Limb (tissue), 2 donors: ENCODE measurements around the gene RBMS1.
A peak's percentile ranks its signal among the peaks of the same experiment; 100 is the strongest.
"Not testable (repeated sequence)": the region's sequence is repeated elsewhere in the genome, so short reads cannot be mapped to it uniquely, and the experiment has no call there.

Source experiments
- DNase-seq, 2 donors: peaks; one replicate each; pipeline ENCODE4 v3.0.0-alpha.2; 2016; ENCODE audit errors: extremely low spot score in 2 of 2

Gene RBMS1

DNA sequence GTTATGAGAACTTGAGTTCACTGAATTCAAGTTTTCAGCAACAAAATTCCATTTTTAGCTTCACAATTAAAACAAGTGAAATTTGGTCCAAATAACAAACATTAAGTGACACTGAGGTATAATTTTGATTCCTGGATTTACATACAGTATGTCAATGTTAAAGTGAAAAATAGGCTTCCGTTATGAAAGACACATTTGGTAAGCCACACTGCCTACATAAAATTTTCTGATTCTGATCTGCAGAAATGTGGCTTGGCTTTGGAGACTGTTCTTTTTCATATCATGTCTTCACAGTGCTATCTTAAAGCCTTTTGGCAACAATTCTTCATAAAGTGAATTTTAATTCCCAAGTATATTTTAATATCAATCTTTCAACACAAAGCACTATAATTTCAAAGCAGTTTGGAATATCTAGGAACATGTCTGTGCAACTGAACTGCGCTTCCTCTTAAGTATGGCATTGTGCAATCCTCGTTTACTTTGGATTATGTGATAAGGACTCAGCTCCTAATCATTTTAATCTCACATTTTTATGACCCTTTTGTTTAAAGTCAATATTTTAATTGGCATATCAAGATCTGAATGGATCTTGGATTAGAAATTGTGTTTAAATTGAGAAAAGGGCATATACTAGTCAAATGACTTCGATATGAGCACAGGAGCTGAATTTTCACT is 60.0 kb downstream of the RBMS1 start:
- no peak for DNase-seq

DNA sequence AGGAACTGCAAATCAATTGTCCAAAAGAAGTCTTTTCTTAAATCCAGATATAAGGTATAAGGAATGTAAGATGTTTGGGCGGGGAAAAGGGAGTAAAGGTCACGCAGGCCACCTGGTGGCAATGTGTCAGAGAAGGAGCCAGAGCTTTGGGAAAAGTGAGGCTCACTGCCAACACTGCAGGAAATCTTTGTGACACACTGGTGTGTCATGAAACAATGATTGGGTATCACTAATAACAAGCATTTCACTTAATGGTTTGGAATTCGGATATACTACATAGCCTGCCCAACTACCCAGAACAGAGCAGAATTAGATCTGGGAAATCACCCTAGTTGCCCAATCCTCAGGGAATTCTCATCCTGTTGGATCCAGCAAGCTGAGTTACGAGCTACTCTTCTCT is 61.0 kb downstream of the RBMS1 start:
- no peak for DNase-seq

DNA sequence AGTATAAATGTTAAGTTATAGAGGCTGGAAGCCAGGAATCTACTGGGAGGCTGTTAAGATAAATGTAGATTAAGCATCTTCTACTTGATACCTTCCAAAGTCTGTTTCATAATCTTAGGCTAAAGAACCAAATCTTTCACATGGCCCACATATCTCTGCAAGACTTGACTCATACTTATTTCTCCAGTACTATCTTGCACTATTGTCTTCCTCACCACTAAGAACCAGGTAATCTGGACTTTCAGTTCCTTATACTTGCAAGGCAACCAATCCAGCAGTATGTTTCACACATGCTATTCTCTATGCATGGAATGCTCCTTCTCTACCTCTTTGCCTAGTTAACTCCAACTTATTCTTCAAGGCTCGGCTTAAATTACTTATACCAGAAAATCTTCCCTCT is 62.2 kb downstream of the RBMS1 start:
- DNase-seq: no peak

DNA sequence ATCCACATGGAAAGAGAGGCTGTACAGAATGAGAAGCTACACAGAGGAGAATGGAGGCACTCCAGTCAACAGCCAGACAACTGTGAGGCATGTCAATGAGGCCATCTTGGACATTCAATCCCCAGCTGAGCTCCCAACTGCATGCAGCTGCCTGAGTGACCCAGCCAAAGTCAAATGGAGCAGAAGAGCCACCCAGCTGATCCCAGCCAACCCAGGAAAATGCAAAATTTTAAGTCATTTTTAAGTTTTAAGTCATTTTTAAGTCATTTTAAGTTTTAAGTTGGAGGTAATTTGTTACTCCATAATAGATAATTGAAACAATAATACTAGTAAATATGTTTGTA is 63.6 kb downstream of the RBMS1 start:
- no peak for DNase-seq

DNA sequence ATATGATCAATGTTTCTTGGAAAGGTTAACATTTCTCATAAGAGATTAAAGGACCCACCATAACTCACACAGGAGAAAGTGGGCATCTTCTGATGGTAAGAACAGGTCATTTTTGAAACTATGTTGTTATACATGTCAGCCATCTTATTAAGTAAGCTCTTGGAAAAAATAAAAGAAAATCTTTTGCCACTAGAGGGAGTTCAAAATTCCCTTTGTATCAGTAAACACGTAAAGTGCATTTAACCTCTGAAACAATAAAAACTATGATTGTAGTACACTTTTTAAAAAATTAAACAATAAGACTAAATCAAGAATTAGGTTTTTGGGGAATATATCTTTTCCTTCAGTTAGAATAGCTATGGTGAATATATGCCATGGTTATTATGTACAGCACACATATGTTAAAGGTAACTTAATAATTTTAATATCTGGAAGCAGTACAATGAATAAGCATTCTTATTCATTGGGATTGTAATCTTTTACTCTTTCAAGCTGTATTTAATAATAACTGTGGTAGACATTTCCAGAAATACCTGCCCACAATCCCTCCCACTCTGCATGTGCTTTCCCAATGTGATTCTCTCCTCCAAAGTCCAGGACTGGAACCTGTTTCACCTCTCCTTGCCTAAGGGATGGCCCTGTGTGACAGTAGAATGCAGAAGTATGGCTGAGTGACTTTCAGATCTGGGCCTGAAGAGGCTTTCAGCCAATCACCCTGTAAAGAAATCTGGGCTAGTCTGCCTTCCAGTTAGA is 64.2 kb downstream of the RBMS1 start:
- DNase-seq: peak in 1 of 2 donors; percentile 60

DNA sequence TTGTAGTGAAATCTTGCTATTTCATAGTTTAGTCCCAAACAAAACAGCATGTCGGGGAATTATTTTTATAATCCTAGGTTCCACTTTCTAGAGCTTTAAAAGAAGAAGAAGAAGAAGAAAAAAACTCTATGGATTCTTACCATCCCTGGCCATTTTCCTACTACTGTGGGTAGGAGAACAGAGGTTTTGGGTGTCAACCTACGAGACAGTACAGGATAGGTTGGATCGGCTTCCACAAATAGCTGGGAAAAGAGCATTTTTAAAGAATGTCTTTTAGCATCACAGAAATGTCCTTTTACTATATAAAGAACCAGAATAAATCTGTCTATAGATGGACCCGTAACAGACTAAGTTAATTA is 65.2 kb downstream of the RBMS1 start:
- no peak for DNase-seq

DNA sequence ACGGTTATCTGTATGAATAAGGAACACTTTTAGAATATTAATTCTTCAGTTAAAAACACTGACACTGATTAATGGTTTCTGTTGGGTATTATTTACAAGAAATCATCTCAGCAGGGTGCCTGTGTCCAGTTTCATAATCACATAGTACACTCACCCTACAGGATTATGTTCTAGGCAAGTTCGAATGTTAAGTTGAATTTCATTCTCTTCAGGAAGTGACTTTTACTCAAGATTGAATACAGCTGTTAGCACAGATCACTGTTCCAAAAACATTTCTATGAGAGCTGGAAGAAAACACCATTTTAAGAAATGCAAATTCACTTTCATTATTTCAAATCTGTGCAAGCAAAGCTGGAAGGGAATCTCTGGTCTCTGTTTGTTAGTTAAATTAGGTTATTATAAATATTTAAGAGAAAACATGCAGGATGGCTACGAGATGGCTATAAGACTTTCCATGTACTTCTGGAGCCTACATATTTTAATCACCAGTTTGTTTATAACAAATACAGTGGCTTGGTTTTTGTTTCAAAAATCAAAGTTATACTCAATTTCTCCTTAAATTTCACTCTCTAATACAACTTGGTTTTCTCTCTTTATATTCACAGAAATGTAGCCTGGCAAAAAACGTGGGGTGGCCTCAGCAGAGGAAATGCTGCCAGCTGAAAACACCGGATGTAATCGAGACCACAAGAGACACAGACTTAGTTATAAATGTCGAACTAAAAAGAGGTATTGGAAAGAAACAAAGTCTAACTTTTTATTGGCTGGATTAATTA is 65.8 kb downstream of the RBMS1 start:
- DNase-seq: peak in 1 of 2 donors; percentile 69

DNA sequence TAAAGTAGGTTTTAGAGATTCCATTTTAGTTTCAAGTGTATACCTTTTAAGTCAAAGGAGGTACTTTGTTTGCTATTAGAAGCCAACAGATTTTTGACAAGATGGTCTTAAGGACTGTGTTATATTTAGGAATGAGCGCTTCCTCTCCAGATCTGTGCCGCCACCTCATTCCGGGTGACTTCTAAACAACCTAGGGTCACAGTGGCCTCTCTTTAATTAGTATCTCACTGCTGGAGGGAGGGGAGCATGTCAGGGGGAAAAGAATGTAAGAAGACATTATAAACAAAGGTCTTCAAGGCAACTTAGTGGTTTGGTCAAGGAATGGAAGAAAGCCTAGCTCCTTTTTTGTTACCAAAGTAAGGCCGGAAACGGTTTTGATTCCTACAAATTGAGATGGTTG is 67.0 kb downstream of the RBMS1 start:
- DNase-seq: no peak

DNA sequence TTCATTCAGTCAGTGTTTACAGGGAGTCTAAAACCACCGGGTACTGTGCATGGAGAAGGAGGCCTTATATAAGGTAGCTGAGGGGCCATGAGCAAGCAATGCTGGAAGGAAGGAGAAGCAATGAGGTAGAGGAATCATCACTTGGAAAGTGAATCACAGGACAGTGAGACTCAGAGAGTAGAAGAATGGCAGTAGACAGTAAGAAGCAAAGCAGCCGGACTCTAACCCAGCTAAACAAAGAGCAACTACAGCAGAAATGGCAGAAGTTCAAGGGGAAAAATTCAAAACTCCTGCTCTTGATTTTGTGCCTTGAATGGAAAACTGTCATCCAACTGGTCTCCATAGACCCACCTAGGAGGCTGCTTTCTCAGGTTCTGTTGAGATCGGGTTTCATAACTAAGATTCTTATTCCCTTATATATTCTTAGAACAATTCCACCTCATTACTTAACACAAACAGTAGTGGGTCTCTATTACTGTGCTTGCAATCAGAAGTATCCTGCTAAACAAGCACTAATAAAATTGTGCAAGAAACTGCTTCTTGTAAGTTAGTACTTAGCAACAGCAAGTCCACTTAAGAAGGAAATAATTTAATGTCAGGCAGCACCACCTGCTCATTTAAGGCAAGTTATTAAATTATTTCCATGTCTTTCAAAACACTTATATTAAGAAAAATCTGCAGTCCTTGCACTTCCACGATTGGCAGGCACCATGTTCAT is 68.0 kb downstream of the RBMS1 start:
- DNase-seq: peak in 1 of 2 donors; percentile 43

DNA sequence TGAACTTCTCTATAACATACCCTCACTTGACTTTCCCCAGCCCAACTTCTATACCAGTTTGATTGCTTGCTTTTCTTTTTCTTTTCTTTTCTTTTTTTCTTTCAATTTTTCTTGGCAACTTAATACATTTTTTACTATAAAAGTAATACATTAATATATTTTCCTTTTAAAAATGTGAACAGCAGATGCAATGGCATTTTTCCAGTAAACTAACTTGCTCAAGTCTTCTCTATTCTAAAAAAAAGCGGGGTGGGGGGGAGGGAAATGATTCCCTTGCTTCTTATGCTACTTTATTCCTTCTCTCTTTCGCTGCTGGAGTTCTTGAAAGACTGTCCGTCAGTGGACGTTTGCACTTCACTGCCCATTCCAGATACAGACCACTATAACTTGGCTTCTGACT is 70.5 kb downstream of the RBMS1 start:
- DNase-seq: no peak

DNA sequence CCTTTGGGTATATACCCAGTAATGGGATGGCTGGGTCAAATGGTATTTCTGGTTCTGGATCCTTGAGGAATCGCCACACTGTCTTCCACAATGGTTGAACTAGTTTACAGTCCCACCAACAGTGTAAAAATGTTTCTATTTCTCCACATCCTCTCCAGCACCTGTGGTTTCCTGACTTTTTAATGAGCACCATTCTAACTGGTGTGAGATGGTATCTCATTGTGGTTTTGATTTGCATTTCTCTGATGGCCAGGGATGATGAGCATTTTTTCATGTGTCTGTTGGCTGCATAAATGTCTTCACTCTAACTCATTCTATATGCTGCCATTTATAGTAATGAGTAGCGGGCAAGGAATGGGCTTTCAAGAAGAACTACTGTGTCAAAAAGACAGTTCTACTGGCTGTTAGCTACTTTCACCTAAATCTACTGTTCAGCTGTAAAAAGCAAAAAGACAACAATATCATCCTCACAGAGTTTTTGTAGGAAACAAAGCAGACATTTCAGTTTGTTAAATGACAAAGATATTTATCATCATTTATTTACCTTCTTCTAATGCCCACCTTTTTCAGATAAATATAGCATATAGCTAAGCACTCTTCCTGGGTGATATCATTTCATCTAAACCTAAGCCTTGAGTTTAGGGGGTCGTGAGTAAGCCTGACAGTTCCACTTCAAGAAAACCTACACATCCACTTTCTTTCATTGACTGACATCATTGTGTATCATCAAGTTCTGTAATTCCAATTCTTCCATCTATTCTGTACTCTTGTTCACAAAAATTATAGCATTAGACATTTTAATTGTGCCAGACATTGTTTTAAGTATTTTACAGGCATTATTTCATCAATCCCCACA is 71.7 kb downstream of the RBMS1 start:
- DNase-seq: not testable (repeated sequence)

DNA sequence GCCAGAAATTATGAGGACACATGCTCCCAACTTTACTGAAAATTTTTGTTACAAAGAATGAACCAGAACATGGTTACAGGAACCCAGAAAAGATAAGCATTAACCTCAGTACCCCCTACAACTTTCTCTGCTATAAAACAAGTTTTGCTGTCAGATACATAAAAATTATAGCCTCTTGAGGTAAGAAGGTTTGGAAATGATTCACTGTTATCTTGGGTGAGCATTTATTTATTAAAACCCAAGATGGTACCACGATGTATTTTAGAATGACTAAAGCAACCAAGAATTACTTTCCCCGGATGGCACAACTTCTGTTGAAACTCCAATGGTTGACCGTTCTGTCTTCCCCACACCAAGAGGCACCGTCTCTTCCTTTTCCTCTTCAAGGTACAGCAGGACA is 72.9 kb downstream of the RBMS1 start:
- no peak for DNase-seq

DNA sequence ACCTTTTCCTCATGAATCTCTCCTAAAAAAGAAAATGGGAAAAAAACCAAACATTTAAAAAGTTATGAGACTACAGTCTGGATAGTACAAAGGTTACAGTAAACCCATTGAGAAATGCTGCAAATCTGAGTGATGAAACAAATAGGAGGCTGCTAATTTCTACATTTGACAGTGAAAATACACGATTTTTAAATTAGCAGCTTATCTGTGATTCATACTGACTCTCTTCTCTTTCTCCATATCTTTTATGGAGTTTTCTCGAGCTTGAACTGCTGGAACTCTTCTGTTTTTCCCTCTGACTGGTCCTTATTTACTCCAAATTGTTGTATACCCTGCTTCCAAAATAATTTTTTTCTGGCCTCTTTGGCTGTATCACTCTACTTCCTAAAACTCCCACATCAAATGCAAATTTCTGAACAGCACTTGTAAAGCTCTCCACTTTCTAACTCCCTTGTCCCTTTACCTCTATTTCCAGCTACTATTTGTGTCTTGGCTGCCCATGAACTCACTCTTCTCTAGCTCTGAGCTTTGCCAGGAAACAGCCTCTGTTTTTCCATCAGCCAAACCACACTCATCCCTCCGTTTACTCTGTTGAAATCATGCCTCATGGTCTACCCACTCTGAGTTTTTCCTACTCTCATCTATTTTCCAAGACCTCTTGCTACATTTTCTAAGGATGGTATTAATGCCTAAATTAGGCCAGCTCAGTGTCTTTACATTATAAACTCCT is 73.7 kb downstream of the RBMS1 start:
- DNase-seq: peak in 1 of 2 donors; percentile 50

DNA sequence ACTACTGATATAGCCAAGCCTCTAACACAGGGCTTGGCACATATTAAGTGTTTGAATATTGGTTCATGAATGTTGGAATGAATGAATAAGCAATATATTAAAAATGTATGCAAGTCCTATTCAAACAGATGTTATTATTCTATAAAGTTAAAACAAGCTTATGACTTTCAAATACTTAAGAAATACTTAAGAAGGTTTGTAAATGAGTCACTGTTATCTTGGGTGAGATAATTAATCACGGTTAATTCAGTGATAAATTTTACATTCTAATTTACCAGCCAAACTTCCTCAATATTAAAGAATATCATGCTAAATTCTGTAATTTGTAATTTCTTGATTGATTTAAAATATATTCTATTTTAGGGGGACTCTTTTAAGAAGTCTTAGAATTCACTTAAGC is 74.8 kb downstream of the RBMS1 start:
- DNase-seq: no peak

DNA sequence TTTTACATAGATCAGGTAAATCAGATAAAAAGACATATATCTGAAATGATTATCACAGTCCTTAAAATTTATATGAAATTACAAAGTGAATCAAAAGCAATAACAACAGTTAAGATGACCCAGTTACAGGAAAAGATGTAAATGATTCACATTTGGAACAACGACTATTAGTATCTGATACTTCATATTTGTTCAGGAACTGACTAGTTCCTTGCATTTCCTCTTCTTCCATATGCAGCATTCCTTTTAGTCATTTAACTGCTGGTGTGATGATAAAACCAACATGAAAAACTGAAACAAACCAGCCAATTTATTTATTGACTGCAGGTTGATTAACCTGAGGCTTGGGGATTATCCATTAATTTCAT is 75.2 kb downstream of the RBMS1 start:
- DNase-seq: no peak

DNA sequence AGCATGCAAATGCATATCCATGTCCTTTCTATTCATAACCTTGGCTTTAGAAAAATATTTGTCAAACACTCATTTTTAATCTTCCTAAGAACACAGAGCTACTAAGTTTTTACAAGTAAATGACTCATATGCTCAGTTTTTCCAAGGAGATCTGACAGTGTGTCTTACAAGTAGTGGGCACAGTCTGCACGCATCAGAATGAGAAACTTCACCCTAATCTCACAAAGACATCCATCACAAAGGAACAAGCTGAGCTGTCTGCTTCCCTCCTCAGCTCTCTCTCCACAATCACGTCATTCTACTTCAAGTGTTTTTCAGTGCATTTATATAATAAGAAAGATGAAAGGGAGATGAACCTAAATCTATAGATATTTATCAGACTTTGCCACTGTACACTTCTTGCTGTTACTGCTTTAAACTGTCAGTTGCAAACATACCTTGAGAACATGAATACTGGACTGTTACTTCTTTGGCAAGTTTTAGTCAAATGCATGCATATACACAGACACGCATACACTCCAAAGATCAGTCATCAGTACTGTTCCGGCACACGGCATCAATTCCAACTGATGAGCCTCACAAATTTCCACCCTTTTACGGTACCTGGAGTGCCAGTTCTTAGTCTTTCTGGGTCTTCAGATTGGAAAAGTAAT is 75.7 kb downstream of the RBMS1 start:
- no peak for DNase-seq

DNA sequence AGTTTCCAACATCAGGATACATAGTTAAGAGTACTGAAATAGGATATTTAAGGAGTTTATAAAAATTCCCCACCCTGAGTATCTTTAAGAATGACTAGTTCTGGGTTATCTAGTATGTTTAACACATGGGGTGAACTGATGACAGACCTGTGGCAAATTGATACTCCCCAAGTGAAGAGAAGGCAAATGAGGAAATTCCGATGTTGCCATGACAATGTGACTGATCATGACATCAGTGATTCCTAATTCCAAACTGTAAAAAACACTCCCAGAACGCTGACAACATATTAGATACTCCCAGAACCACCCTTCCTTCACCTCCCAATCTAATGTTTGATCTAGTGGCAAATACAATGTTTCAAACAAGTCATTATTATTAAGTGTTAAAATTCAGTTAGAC is 77.6 kb downstream of the RBMS1 start:
- no peak for DNase-seq

DNA sequence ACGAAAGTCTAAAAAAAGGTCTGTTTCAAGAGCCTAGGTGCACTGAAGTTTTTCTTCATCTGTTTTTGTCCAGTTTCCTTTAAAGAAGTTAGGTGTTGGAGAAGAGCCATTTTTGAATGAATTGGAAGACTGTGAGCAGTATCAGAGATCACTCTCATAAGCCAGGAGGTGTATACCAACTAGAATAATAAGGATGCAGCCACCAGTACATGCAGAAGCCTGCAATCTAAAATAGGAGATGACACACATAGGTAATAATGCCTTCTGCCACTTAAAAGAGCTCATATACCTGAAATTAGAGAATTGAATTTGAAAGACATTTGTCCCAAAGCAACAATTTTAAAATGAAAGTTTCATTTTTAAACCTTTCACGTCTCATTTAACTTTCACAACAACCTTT is 81.7 kb downstream of the RBMS1 start:
- DNase-seq: no peak

DNA sequence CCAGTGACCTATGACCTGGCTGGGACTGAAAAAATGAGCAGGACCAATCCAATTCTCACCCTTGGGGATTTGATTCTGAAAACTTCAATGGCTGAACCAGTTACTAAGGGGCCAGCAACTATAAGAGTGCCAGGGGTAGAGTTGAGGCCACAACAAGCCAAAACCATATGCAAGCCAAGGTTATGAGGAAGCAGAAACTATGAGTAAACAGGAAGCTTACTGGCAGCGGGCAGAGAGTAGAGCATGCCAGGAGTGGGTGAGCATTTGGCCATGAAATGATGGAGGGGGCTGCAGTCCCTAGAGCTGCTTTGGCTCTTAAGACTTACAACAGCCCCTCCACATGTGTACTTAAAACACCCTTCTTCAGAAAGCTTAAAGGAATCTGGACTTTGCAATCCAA is 82.4 kb downstream of the RBMS1 start:
- DNase-seq: no peak

DNA sequence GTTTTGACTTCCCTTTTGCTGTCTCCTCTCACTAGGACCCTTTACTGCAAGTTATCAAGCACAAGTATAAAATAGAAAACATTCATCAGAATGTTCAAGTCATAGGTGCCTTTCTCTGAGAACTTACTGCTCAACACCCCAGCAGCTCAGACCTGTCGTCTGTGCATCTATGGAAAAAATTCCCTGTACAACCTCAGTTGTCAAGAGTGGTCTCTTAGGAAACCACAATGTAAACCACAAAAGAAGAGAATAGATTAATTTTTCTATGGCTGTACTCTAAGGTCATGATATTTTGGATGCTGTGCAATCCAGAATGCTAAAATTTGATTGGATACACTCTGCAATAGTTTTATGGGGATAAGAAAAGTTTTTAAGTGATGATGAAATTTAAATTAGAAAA is 84.1 kb downstream of the RBMS1 start:
- no peak for DNase-seq
